HG02759 (cell line): ENCODE measurements around the gene SH3D19.
"Not testable (repeated sequence)": the region's sequence is repeated elsewhere in the genome, so short reads cannot be mapped to it uniquely, and the experiment has no call there.

Experiments used
- ATAC-seq: cut with Tn5 transposase; IDR thresholded peaks from one replicate; pipeline ENCODE4 v1.9.1; 2021; ENCODE audit warnings: mild to moderate bottlenecking, moderate library complexity; ENCODE audit not compliant: unreplicated experiment

Gene SH3D19

GRCh38 chr4:151323667-151324066 is 1.7 kb downstream of the SH3D19 start:
- ATAC-seq, result no peak

DNA sequence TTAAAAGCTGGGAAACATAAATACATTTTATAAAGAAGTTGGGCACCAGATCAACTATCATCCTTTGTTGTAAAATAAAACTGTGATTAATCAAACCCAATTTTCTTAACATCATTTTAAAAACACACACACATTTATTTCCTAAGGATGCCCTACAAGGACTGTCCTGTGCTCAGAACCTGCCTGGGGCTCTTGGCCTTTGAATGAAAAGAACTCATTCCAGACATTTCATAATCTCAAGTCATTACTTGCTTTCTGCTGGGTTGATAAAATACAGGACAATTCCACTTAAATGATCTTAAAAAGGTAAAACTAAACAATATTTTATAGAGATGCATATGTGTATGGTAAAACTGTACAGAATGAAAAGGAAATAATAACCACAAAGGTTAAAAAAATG is 2.8 kb downstream of the SH3D19 start:
- no peak for ATAC-seq

DNA sequence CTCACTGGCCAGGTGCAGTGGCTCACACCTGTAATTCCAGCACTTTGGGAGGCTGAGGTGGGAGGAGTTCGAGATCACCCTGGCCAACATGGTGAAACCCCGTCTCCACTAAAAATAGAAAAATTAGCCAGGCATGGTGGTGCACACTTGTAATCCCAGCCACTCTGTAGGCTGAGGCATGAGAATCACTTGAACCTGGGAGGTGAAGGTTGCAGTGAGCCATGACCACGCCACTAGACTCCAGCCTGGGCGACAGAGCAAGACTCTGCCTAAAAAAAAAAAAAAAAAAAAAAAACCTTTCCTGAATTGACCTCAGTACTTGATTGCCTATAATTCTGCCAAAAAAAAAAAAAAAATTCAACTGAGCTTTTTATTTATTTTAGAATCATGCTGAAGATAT is 3.2 kb downstream of the SH3D19 start:
- ATAC-seq, result not testable (repeated sequence)

DNA sequence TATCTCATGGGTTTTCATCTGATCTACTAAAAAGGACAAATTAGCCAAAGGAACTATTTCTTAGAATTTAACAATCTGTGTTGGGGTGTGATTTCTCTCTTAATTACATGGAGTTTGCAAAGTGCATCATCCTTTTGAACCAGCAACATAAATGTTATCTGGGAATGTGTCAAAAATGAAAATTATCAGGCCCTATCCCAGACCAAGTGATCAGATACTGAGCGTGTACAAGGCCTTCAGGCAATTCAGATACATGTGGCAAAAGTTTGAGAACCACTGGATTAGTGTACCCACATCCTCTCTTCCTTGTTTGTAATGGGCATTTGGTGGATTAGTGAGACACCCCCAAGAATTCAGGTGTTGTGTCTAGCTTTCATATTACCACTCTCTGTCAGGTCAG is 3.8 kb downstream of the SH3D19 start:
- ATAC-seq, result no peak

DNA sequence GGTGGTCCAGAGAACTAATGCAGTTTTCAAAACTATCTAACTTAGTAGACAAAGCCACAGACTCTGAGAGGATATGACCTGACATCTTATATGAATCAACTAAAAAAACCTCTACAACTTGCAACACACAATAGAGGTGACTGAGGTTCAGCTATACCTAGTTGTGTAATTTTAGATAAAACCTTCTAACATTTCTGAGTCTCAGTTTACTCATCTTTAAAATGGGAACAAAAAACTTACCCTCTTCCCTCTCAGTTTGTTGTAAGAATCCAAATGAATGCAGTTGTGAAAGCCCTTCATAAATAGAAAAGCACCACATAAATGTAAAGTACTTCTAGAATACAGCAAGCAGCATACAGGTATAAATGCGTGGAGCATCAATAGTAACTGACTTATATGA is 5.9 kb downstream of the SH3D19 start:
- ATAC-seq, result no peak

GRCh38 chr4:151318307-151319006 is 6.9 kb downstream of the SH3D19 start:
- ATAC-seq, result no peak

DNA sequence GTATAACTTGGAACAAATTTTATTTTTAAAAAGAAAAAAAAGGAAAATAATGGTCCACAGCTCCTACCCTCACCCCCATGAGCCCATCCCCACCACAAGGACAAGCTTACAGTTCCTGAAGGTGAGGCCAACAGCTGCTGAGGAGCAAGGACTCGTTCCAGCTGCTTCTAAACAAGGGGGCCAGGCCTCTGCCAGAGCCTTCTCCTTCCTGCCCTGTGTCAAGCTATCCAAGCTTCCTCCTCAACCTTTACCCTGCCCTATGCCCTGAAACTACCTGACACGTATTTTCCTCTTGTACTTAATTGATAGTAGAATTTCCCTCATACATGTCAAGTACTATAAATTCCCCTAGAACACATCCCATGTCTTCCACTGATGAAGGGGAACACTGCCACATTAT is 8.8 kb downstream of the SH3D19 start:
- no peak for ATAC-seq

GRCh38 chr4:151315212-151315886 is 10.1 kb downstream of the SH3D19 start:
- no peak for ATAC-seq

DNA sequence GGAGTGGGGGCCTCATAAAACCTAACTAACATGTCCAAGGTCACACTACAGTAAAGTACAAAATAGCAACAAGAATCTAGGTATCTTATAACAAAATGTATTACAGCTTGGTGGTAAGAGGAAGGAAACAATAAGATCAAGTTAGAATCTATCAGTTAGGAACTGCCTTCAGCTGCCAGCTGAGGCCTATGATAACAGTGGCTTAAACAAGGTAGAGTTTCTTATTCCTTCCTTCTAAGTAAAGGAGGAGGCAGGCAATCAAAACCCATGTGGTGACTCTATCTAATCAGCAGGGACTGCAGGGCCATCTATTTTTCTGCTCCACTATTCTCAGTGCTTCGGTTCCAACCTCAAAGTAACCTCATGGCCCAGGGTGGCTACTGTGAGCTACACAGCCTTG is 10.9 kb downstream of the SH3D19 start:
- no peak for ATAC-seq

DNA sequence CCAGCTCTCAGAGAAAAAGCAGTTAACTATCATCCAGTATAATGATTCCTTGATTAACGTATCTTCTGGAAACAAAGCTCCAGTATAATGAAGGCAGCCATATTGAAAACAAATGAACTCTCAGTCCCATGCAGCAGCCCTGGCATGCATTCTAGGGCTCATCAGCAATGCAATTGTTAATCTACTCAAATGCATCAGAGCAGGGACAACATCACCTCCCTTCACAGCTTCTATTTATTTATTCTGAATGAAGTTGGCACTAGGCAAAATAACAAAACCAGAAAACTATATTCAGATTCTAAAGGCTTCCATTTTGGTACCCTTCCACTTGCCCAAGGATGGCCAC is 11.4 kb downstream of the SH3D19 start:
- ATAC-seq, result no peak

DNA sequence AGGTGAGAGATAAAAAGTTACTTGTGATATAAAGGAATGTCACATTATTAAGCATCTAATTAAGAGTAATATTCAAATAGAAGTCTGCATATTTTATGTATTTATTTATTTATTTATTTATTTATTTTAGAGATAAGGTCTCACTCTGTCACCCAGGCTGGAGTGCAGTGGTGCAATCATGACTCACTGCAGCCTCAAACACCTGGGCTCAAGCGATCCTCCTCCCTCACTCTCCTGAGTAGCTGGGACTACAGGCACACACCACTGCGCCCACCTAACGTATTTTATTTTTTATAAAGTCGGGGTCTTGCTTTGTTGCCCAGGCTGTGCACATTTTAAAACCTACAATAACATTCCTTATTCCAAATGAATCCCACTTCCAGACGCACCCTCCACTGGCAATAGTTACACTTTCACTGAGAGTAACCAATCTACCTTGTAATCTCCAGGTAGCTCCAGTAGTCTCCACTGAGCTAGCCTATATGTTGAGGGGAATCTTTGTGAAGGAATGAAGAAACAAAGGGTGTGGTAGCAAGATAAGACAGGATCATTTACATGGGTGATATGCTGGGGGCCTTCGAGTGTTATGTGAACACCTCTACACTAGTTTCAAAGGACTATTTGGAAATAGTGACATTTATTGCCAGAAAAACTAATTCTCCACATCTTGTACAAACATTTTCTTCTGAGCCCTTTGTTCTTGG is 11.9 kb downstream of the SH3D19 start:
- ATAC-seq, result no peak

- no peak for ATAC-seq
Measured at GRCh38 chr4:151310124-151310728, 15.2 kb downstream of the SH3D19 start.

DNA sequence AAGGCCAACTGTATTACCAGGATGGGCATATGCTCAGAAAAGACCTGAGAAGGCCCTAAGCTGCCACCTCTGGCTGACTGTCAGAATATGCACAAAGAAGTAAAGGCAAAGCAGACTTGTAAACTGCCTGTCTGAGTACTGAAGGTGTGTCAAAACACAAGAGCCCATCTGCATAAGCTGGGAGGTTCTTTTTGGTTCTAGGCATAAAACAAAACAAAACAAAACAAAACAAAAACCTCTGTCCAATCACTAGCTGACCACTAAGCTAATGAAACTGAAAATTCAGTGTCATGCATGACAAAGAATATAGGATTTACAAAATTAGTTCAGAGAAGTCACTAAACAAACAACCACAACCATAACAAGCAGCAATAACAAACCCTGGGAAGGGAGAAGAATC is 20.6 kb downstream of the SH3D19 start:
- peak; percentile 56 for ATAC-seq

GRCh38 chr4:151304226-151304625 is 21.2 kb downstream of the SH3D19 start:
- ATAC-seq, result no peak

- no peak for ATAC-seq
Measured at GRCh38 chr4:151302432-151302831, 23.0 kb downstream of the SH3D19 start.

GRCh38 chr4:151297170-151297569 is 28.2 kb downstream of the SH3D19 start:
- ATAC-seq, result no peak

DNA sequence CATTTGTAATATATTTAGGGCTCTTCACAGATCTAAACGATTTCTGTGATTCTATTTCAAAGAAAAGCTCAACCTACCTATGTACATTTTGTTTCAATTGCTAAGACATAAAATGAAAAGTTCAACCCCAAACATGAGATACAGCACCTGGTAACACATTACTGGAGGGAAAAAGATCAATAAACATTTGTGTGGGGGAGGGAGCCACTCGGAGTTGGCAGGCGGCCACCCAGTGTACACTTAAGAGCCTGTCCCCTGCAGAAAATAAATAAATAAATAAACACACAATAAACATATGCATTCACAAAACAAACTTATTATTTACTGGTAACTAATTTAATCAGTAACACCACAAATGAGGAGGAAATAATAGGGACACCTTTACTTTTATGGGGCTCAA is 29.2 kb downstream of the SH3D19 start:
- no peak for ATAC-seq

GRCh38 chr4:151294833-151295496 is 30.4 kb downstream of the SH3D19 start:
- no peak for ATAC-seq

DNA sequence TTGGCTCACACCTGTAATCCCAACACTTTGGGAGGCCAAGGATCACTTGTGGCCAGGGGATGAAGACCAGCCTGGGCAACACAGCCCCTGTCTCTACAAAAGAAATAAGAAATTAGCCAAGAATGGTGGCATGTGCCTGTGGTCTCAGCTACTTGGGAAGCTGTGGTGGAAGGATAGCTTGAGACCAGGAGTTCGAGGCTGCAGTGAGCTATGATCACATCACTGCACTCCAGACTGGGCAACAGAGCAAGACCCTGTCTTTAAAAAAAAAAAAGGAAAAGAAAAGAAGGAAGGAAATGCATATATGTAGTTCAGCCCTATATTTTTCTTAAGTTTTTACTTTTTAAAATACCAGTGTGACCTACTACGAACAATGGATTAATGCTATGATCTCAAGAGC is 33.4 kb downstream of the SH3D19 start:
- ATAC-seq, result no peak

- no peak for ATAC-seq
Measured at GRCh38 chr4:151291485-151291884, 33.9 kb downstream of the SH3D19 start.

DNA sequence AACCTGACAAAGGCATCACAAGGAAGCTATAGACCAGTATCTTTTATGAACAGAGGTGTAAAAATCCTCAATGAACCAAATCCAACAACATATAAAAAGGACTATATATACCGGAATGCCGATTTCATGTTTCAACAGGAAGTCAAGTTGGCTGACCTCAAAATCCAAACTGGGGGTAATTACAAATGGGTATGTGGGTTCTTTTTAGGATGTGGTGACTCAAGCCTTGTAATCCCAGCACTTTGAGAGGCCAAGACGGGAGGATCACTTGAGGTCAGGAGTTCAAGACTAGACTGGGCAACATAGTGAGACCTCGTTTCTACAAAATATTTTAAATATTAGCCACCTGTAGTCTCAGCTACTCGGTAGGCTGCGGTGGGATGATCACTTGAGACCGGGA is 38.0 kb downstream of the SH3D19 start:
- ATAC-seq, result no peak
